MCF 10A (cell line): Measurements from ENCODE around the gene RNF207. TPM values are rescaled to one million over a fixed set of nuclear protein-coding genes. Genes with fewer than 3 reads are reported as not detected.

Source experiments
- BruUV-seq: library from RNA; stranded (reverse); fragments of 400-500 nt; replicated peaks from 2 replicates; lab custom pipeline; 2021; lab: Mats Ljungman, UMichigan
- CTCF ChIA-PET: fragments of 300-600 bp; sonication (Branson Sonifier 250); formaldehyde crosslinking; extraction: SDS; loops from one replicate; lab custom pipeline; 2021; ENCODE audit warnings: antibody characterized with exemption, inconsistent platforms; lab: Yijun Ruan, JAX
- POLR2A ChIA-PET: fragments of 300-600, 350-650 bp; sonication (Branson Sonifier 250); formaldehyde crosslinking; extraction: SDS; loops from one replicate; lab custom pipeline; 2020; ENCODE audit warnings: antibody characterized with exemption, inconsistent platforms; lab: Yijun Ruan, JAX
- DNase-seq: peaks from one replicate; pipeline ENCODE4 v3.0.0-alpha.2; 2018; ENCODE audit not compliant: unreplicated experiment
- H3K27ac Mint-ChIP-seq: one replicate; pipeline ENCODE4 v1.8.0; 2022; ENCODE audit warnings: mild to moderate bottlenecking, low read depth, mixed read lengths; ENCODE audit not compliant: unreplicated experiment
- H3K27me3 Mint-ChIP-seq: one replicate; pipeline ENCODE4 v1.8.0; 2022; ENCODE audit warnings: mixed read lengths; ENCODE audit not compliant: insufficient read depth, unreplicated experiment
- H3K36me3 Mint-ChIP-seq: one replicate; pipeline ENCODE4 v1.8.0; 2022; ENCODE audit warnings: mild to moderate bottlenecking, moderate library complexity, mixed read lengths; ENCODE audit not compliant: insufficient read depth, unreplicated experiment
- H3K4me1 Mint-ChIP-seq: one replicate; pipeline ENCODE4 v1.8.0; 2022; ENCODE audit warnings: mixed read lengths; ENCODE audit not compliant: insufficient read depth, unreplicated experiment
- H3K4me3 Mint-ChIP-seq: one replicate; pipeline ENCODE4 v1.8.0; 2022; ENCODE audit warnings: mild to moderate bottlenecking, moderate library complexity, mixed read lengths; ENCODE audit not compliant: unreplicated experiment
- H3K9me3 Mint-ChIP-seq: one replicate; pipeline ENCODE4 v1.8.0; 2022; ENCODE audit warnings: mixed read lengths; ENCODE audit not compliant: unreplicated experiment
- intact Hi-C: fragments of 100-400 bp; cut with micrococcal nuclease; formaldehyde crosslinking; loops from 2 replicates; pipeline ENCODE4 v1.14.1; 2022
- total RNA-seq: library from RNA; stranded (reverse); gene quantifications from 2 replicates; pipeline ENCODE4 v1.2.3, GENCODE V29; 2022
- TF ChIP-seq, protein P1 (sequence below): fragments of 200-600 bp; IDR thresholded peaks from one replicate; pipeline ENCODE4 v1.8.0; 2022; ENCODE audit warnings: antibody characterized with exemption, mild to moderate bottlenecking; ENCODE audit not compliant: unreplicated experiment

RNF207 gene
- total RNA-seq, 1 experiment from 2014 or later = 6.2 TPM

DNA sequence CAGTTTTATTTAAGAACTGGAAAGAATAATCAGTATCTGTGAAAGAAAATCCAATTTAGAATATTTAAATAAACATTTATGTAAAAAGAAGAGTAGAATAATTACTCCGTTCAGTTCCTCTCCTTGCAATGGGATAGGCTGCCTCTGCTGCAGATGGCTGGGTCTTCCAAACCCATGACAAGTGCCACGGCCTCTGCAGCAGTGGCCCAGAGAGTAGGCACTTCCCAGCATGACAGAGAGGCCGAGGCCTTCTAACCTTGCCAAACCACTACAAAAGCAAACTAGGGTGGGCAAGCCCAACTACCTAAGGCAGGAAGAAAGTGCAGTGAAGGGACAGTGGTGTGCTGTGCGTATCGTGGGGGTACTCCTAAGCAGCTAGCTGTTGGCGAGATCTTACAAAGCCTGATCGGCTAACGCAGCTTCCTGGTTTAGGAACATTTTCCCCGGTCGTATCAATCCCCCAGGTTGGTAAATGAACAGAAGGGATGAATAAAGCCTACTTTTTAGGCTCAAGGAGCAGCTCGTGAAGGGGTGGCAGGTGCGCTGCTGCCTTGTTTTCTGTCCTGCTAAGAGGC is 15.4 kb downstream of the RNF207 start:
- Mint-ChIP-seq H3K27me3 (no peaks in the 10 kb centered on the region), H3K4me3 (no peak overlapping the region), H3K36me3 (peaks cover 38% of the 10 kb centered on the region), H3K4me1 (peaks cover 9% of the 10 kb centered on the region), H3K27ac (no peak overlapping the region), H3K9me3 (no peaks in the 10 kb centered on the region)
- TF ChIP-seq, protein P1, sequence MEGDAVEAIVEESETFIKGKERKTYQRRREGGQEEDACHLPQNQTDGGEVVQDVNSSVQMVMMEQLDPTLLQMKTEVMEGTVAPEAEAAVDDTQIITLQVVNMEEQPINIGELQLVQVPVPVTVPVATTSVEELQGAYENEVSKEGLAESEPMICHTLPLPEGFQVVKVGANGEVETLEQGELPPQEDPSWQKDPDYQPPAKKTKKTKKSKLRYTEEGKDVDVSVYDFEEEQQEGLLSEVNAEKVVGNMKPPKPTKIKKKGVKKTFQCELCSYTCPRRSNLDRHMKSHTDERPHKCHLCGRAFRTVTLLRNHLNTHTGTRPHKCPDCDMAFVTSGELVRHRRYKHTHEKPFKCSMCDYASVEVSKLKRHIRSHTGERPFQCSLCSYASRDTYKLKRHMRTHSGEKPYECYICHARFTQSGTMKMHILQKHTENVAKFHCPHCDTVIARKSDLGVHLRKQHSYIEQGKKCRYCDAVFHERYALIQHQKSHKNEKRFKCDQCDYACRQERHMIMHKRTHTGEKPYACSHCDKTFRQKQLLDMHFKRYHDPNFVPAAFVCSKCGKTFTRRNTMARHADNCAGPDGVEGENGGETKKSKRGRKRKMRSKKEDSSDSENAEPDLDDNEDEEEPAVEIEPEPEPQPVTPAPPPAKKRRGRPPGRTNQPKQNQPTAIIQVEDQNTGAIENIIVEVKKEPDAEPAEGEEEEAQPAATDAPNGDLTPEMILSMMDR = no peak
- BruUV-seq = TSS peak; percentile 12
- ChIA-PET POLR2A (interaction anchor here (0.7 to 2.1 kb wide), 5 partner anchors 10 to 23 kb away, joined by 3 to 18 read pairs (median 3); partner anchors contain the start of gene ICMT), CTCF (interaction anchor here (0.6 to 1.2 kb wide), 2 partner anchors 14 to 33 kb away, joined by 3 read pairs; no protein-coding TSS in a partner anchor)
- no peak for DNase-seq
- intact Hi-C loops = no loop called here

DNA sequence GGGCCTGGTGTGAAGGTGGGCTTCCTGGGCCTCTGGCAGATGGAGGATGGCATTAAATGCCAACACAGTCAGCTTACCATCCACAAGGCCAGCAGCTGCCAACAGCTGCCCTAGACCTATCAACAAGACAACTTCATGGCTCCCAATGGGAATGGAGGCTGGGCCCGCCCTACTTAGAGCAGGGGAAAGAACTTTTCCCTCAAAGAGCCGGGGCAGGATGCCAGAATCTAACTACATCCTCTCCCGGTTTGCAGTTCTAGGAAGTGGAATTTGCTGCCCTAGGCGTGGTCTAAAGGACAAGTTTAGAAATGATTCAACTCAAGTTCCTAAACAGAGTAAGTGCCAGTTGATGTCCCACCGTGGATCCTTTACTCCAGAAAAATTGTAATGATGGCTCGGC is 16.7 kb downstream of the RNF207 start:
- Mint-ChIP-seq H3K9me3 (no peaks in the 10 kb centered on the region), H3K36me3 (peaks cover 52% of the 10 kb centered on the region), H3K4me3 (no peak overlapping the region), H3K27me3 (no peaks in the 10 kb centered on the region), H3K27ac (no peak overlapping the region), H3K4me1 (peaks cover 9% of the 10 kb centered on the region)
- TF ChIP-seq, protein P1 = no peak
- no TSS peak for BruUV-seq
- ChIA-PET CTCF (no interaction called here), POLR2A (interaction anchor here (0.7 to 1.0 kb wide), 2 partner anchors 12 to 128 kb away, joined by 3 read pairs; no protein-coding TSS in a partner anchor)
- intact Hi-C loops = no loop called here
- peak; percentile 43 for DNase-seq

DNA sequence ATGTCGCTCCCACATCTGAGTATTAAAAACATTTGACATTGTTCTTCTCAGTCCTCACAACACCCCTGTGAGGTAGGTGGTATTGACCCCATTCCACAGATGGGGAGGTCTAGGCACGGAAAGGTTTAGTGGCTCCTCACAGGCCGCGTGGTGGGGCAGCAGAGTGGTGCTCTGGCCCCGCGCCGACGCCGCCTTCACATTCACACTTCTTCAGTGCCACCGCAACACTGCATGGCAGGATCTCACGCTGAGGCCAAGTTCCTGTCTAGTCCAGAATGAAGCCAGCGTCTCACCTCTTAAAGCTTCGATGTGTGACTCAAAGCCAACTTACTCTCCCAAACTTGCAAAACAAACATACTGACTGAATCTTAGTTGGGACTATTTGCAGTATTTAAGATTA is 17.7 kb downstream of the RNF207 start:
- TF ChIP-seq, protein P1 = no peak
- BruUV-seq = TSS peak; percentile 45
- CTCF ChIA-PET = interaction anchor here (0.7 to 1.0 kb wide), 2 partner anchors 19 to 215 kb away, joined by 3 read pairs; no protein-coding TSS in a partner anchor
- Mint-ChIP-seq H3K27ac (no peak overlapping the region), H3K27me3 (no peaks in the 10 kb centered on the region), H3K36me3 (peaks cover 59% of the 10 kb centered on the region), H3K4me3 (no peak overlapping the region), H3K4me1 (peaks cover 9% of the 10 kb centered on the region), H3K9me3 (no peaks in the 10 kb centered on the region)
- intact Hi-C loops = no loop called here
- POLR2A ChIA-PET = interaction anchor here (1.0 to 1.5 kb wide), 2 partner anchors 11 to 24 kb away, joined by 3 to 9 read pairs; no protein-coding TSS in a partner anchor
- DNase-seq = no peak

DNA sequence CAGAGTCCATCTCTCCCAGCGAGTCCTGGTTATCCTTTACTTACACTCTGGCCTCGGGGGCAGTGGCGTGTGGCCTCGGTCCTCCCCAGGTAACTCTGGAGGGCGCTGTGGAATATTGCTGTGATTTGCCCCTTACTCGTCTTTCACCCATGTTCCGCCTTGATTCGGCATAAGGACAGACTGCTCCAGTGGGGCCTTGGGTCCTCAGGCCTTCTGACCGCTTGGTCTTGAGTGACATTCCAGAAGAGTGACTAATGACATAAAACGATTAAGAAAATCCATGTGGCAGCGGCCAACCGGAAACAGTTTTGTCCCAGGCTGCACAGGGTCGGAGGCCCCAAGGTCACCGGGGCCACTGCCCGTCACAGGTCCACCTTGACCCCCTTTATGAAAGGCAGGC is 18.8 kb downstream of the RNF207 start:
- Mint-ChIP-seq H3K4me1 (peaks cover 9% of the 10 kb centered on the region), H3K36me3 (peaks cover 63% of the 10 kb centered on the region), H3K4me3 (no peak overlapping the region), H3K27me3 (no peaks in the 10 kb centered on the region), H3K27ac (no peak overlapping the region), H3K9me3 (no peaks in the 10 kb centered on the region)
- TF ChIP-seq, protein P1 = no peak
- BruUV-seq = no TSS peak
- intact Hi-C loops = no loop called here
- no peak for DNase-seq
- ChIA-PET POLR2A (interaction anchor here (1.5 kb wide), 2 partner anchors 10 kb away, joined by 4 to 9 read pairs; no protein-coding TSS in a partner anchor), CTCF (interaction anchor here (0.7 to 1.0 kb wide), 2 partner anchors 20 to 22 kb away, joined by 3 read pairs; no protein-coding TSS in a partner anchor)
